Tibial nerve (tissue), 4 donors: ENCODE results near the gene PPOX.

Experiments
- EP300 ChIP-seq, 2 donors: sonication (generic); formaldehyde crosslinking; IDR thresholded peaks; one replicate each; pipeline ENCODE4 v1.6.1; 2017; ENCODE audit warnings: antibody characterized with exemption in 2 of 2, mild to moderate bottlenecking in 1 of 2
- TF ChIP-seq, protein P1 (sequence below), 5 experiments: fragments of 200-600 bp in 3 of 5; fragments of 450-650 bp in 2 of 5; sonication (generic) in 3 of 5; IDR thresholded peaks; one replicate each; pipeline ENCODE4 v1.5.1; 2016 to 2019; ENCODE audit warnings: antibody characterized with exemption in 5 of 5, mild to moderate bottlenecking in 3 of 5, moderate library complexity in 2 of 5

GRCh38 chr1:161206411-161207140, 40.4 kb downstream of the PPOX start:
- TF ChIP-seq, protein P1, sequence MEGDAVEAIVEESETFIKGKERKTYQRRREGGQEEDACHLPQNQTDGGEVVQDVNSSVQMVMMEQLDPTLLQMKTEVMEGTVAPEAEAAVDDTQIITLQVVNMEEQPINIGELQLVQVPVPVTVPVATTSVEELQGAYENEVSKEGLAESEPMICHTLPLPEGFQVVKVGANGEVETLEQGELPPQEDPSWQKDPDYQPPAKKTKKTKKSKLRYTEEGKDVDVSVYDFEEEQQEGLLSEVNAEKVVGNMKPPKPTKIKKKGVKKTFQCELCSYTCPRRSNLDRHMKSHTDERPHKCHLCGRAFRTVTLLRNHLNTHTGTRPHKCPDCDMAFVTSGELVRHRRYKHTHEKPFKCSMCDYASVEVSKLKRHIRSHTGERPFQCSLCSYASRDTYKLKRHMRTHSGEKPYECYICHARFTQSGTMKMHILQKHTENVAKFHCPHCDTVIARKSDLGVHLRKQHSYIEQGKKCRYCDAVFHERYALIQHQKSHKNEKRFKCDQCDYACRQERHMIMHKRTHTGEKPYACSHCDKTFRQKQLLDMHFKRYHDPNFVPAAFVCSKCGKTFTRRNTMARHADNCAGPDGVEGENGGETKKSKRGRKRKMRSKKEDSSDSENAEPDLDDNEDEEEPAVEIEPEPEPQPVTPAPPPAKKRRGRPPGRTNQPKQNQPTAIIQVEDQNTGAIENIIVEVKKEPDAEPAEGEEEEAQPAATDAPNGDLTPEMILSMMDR (IDR thresholded peaks at IDR 0.05) = no peak
- no peak for TF ChIP-seq EP300 (IDR thresholded peaks at IDR 0.05)
